ENCODE measurements around the gene C10orf120.
A peak's percentile ranks its signal among the peaks of the same experiment; 100 is the strongest.

The C10orf120 gene

GRCh38 chr10:122706947-122707346 is 7.3 kb upstream of the C10orf120 start:
- H3K4me3 ChIP-seq (ENCODE audit: low read depth, low read length): no peak overlapping the region
- DNase-seq (ENCODE audit: low read depth): no peak
- TF ChIP-seq CTCF (IDR thresholded peaks at IDR 0.05; ENCODE audit: insufficient read depth, low read depth, low read length, missing control alignments): no peak

GRCh38 chr10:122706467-122706866 is 6.8 kb upstream of the C10orf120 start:
- no peak overlapping the region for H3K4me3 ChIP-seq (ENCODE audit: low read depth, low read length)
- no peak for DNase-seq (ENCODE audit: low read depth)
- no peak for TF ChIP-seq CTCF (IDR thresholded peaks at IDR 0.05; ENCODE audit: insufficient read depth, low read depth, low read length, missing control alignments)

GRCh38 chr10:122703483-122704448 is 4.1 kb upstream of the C10orf120 start:
- no peak overlapping the region for H3K4me3 ChIP-seq (ENCODE audit: low read depth, low read length)
- DNase-seq (ENCODE audit: low read depth): peak; percentile 59
- TF ChIP-seq CTCF (IDR thresholded peaks at IDR 0.05; ENCODE audit: insufficient read depth, low read depth, low read length, missing control alignments): peak; percentile 85

GRCh38 chr10:122702275-122702674 is 2.6 kb upstream of the C10orf120 start:
- TF ChIP-seq CTCF (IDR thresholded peaks at IDR 0.05; ENCODE audit: insufficient read depth, low read depth, low read length, missing control alignments): no peak
- no peak for DNase-seq (ENCODE audit: low read depth)
- H3K4me3 ChIP-seq (ENCODE audit: low read depth, low read length): no peak overlapping the region

- DNase-seq (ENCODE audit: low read depth): no peak
- no peak overlapping the region for H3K4me3 ChIP-seq (ENCODE audit: low read depth, low read length)
- no peak for TF ChIP-seq CTCF (IDR thresholded peaks at IDR 0.05; ENCODE audit: insufficient read depth, low read depth, low read length, missing control alignments)
Observed at GRCh38 chr10:122701652-122702051, 2.0 kb upstream of the C10orf120 start.

GRCh38 chr10:122696687-122697086 is 3.0 kb downstream of the C10orf120 start:
- DNase-seq (ENCODE audit: low read depth): no peak
- no peak overlapping the region for H3K4me3 ChIP-seq (ENCODE audit: low read depth, low read length)
- no peak for TF ChIP-seq CTCF (IDR thresholded peaks at IDR 0.05; ENCODE audit: insufficient read depth, low read depth, low read length, missing control alignments)
